GM23338 (cell line): ENCODE results near the gene GKN2.

Experiments used
- EZH2 ChIP-seq: fragments of 200-600 bp; sonication (generic); IDR thresholded peaks from one replicate; pipeline ENCODE4 v1.8.0; 2017; ENCODE audit warnings: antibody characterized with exemption, mild to moderate bottlenecking, low read depth; ENCODE audit not compliant: unreplicated experiment
- EZH2phosphoT487 ChIP-seq: fragments of 200-600 bp; sonication (generic); IDR thresholded peaks from one replicate; pipeline ENCODE4 v1.8.1; 2018; ENCODE audit warnings: antibody characterized with exemption; ENCODE audit not compliant: unreplicated experiment
- POLR2AphosphoS5 ChIP-seq: IDR thresholded peaks from 2 replicates; pipeline ENCODE4 v1.6.1; 2016; ENCODE audit warnings: antibody characterized with exemption, low read depth
- ZNF114 ChIP-seq: fragments of 250-450 bp; sonication (Bioruptor Pico); IDR thresholded peaks from 2 replicates; pipeline ENCODE4 v1.5.0; 2020; ENCODE audit warnings: mild to moderate bottlenecking, moderate library complexity
- TF ChIP-seq, protein P1 (sequence below), 2 experiments: fragments of 200-600 bp in 1 of 2; sonication (generic) in 1 of 2; conservative IDR thresholded peaks; 2 replicates each; pipeline versions ENCODE4 v1.5.1 to v1.6.1; 2016 to 2017; ENCODE audit warnings: antibody characterized with exemption in 2 of 2, low read depth in 2 of 2, mild to moderate bottlenecking in 2 of 2, moderate library complexity in 1 of 2
- TF ChIP-seq, protein P2 (sequence below): IDR thresholded peaks from one replicate; pipeline ENCODE4 v1.6.1; 2018; ENCODE audit warnings: antibody characterized with exemption; ENCODE audit not compliant: unreplicated experiment

DNA sequence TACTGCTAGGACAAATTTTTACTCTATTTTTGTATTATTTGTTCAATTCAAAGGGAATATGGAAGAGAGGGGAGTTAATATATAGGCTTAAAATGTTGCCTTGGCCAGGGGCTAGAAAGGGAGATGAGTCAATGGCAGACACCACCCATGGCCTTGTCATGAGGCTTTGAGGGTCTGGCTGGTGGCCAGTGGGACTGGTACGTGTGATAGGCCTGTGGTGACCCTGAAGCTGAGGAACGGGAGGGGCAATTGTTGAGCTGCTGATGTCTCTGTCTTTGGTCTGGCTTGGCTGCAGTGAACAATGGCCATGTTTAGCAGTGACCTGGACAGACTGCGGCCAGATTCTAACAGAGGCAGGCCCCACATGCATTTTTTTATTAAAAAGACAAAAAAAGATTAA, 40.2 kb upstream of the GKN2 start:
- TF ChIP-seq EZH2phosphoT487 (no peak), EZH2 (no peak), POLR2AphosphoS5 (no peak), ZNF114 (no peak)
- TF ChIP-seq, protein P1, sequence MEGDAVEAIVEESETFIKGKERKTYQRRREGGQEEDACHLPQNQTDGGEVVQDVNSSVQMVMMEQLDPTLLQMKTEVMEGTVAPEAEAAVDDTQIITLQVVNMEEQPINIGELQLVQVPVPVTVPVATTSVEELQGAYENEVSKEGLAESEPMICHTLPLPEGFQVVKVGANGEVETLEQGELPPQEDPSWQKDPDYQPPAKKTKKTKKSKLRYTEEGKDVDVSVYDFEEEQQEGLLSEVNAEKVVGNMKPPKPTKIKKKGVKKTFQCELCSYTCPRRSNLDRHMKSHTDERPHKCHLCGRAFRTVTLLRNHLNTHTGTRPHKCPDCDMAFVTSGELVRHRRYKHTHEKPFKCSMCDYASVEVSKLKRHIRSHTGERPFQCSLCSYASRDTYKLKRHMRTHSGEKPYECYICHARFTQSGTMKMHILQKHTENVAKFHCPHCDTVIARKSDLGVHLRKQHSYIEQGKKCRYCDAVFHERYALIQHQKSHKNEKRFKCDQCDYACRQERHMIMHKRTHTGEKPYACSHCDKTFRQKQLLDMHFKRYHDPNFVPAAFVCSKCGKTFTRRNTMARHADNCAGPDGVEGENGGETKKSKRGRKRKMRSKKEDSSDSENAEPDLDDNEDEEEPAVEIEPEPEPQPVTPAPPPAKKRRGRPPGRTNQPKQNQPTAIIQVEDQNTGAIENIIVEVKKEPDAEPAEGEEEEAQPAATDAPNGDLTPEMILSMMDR (conservative IDR thresholded peaks at IDR 0.05; ENCODE audit: low read depth in 2 of 2): no peak
- TF ChIP-seq, protein P2, sequence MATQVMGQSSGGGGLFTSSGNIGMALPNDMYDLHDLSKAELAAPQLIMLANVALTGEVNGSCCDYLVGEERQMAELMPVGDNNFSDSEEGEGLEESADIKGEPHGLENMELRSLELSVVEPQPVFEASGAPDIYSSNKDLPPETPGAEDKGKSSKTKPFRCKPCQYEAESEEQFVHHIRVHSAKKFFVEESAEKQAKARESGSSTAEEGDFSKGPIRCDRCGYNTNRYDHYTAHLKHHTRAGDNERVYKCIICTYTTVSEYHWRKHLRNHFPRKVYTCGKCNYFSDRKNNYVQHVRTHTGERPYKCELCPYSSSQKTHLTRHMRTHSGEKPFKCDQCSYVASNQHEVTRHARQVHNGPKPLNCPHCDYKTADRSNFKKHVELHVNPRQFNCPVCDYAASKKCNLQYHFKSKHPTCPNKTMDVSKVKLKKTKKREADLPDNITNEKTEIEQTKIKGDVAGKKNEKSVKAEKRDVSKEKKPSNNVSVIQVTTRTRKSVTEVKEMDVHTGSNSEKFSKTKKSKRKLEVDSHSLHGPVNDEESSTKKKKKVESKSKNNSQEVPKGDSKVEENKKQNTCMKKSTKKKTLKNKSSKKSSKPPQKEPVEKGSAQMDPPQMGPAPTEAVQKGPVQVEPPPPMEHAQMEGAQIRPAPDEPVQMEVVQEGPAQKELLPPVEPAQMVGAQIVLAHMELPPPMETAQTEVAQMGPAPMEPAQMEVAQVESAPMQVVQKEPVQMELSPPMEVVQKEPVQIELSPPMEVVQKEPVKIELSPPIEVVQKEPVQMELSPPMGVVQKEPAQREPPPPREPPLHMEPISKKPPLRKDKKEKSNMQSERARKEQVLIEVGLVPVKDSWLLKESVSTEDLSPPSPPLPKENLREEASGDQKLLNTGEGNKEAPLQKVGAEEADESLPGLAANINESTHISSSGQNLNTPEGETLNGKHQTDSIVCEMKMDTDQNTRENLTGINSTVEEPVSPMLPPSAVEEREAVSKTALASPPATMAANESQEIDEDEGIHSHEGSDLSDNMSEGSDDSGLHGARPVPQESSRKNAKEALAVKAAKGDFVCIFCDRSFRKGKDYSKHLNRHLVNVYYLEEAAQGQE: no peak
